HepG2 (cell line): ENCODE results near the gene GNG3. TPM values are rescaled to one million over a fixed set of nuclear protein-coding genes. Genes with fewer than 3 reads are reported as not detected.

Experiments
- AGO2 ChIP-seq: fragments of 200-400 bp; formaldehyde crosslinking; optimal IDR thresholded peaks from 2 replicates; pipeline ENCODE3; 2017; ENCODE audit warnings: mild to moderate bottlenecking, low read depth, low read length, moderate library complexity
- CAMTA2 ChIP-seq: sonication (generic); formaldehyde crosslinking; IDR thresholded peaks from 2 replicates; pipeline ENCODE4 v1.4.0; 2020; ENCODE audit warnings: mild to moderate bottlenecking, missing genetic modification reagents, borderline replicate concordance
- ELF3 ChIP-seq: IDR thresholded peaks from 2 replicates; pipeline ENCODE4 v1.6.1; 2016; ENCODE audit warnings: missing genetic modification reagents, missing compliant biosample characterization
- FOXK1 ChIP-seq: sonication (generic); formaldehyde crosslinking; IDR thresholded peaks from 2 replicates; pipeline ENCODE4 v1.4.0; 2020; ENCODE audit warnings: low read depth, missing genetic modification reagents, borderline replicate concordance
- GABPA ChIP-seq, 2 experiments: IDR thresholded peaks; 2 replicates each; pipeline ENCODE4 v1.6.1; 2011 to 2016; ENCODE audit warnings: low read depth in 2 of 2, low read length in 1 of 2, missing biosample characterization in 1 of 2, missing genetic modification characterization in 1 of 2
- HNRNPL ChIP-seq: fragments of 200-400 bp; formaldehyde crosslinking; IDR thresholded peaks from 2 replicates; pipeline ENCODE4 v1.6.1; 2017; ENCODE audit warnings: mild to moderate bottlenecking, low read depth, low read length
- HOXA3 ChIP-seq: sonication (generic); formaldehyde crosslinking; IDR thresholded peaks from 2 replicates; pipeline ENCODE4 v1.5.0; 2020; ENCODE audit warnings: missing genetic modification reagents
- KAT7 ChIP-seq: IDR thresholded peaks from 2 replicates; pipeline ENCODE4 v1.6.1; 2018; ENCODE audit warnings: borderline replicate concordance, missing compliant biosample characterization
- KAT8 ChIP-seq: IDR thresholded peaks from 2 replicates; pipeline ENCODE4 v1.6.1; 2016; ENCODE audit warnings: missing genetic modification reagents, missing compliant biosample characterization
- NFIC ChIP-seq: IDR thresholded peaks from 2 replicates; pipeline ENCODE4 v1.6.1; 2012; ENCODE audit warnings: mild to moderate bottlenecking, low read length, inconsistent platforms
- RBM39 ChIP-seq: fragments of 200-400 bp; formaldehyde crosslinking; IDR thresholded peaks from one replicate; pipeline ENCODE4 v1.6.1; 2018; ENCODE audit warnings: antibody characterized with exemption, mild to moderate bottlenecking, low read depth, low read length; ENCODE audit not compliant: poor library complexity, severe bottlenecking
- REL ChIP-seq: sonication (generic); formaldehyde crosslinking; conservative IDR thresholded peaks from 2 replicates; pipeline ENCODE4 v1.8.0; 2022; ENCODE audit warnings: mild to moderate bottlenecking, missing genetic modification reagents, moderate library complexity
- SP4 ChIP-seq: sonication (generic); formaldehyde crosslinking; IDR thresholded peaks from 2 replicates; pipeline ENCODE4 v1.8.1; 2023; ENCODE audit warnings: mild to moderate bottlenecking, missing genetic modification reagents
- ZMAT3 ChIP-seq: sonication (generic); formaldehyde crosslinking; conservative IDR thresholded peaks from 2 replicates; pipeline ENCODE4 v1.7.0; 2021; ENCODE audit warnings: missing genetic modification reagents
- ZNF12 ChIP-seq: sonication (generic); formaldehyde crosslinking; IDR thresholded peaks from 2 replicates; pipeline ENCODE4 v1.5.0; 2020; ENCODE audit warnings: missing genetic modification reagents
- ZNF136 ChIP-seq: sonication (generic); formaldehyde crosslinking; IDR thresholded peaks from 2 replicates; pipeline ENCODE4 v1.8.1; 2022; ENCODE audit warnings: low read depth, mild to moderate bottlenecking, moderate library complexity, missing genetic modification reagents
- ZNF550 ChIP-seq: sonication (generic); formaldehyde crosslinking; IDR thresholded peaks from 2 replicates; pipeline ENCODE4 v1.4.0; 2020; ENCODE audit warnings: mild to moderate bottlenecking, missing genetic modification reagents, borderline replicate concordance
- ZNF577 ChIP-seq: sonication (generic); formaldehyde crosslinking; IDR thresholded peaks from 2 replicates; pipeline ENCODE4 v1.4.0; 2020; ENCODE audit warnings: mild to moderate bottlenecking, low read depth, missing genetic modification reagents, borderline replicate concordance
- polyA plus RNA-seq, 8 experiments: library from polyadenylated mRNA; depleted of rRNA in 3 of 8; stranded (reverse) in 7 of 8; unstranded in 1 of 8; fragments of >200 nt; fragmentation: Illumina TruSeq in 4 of 8; extraction: Trizol in 4 of 8; gene quantifications; 2 replicates each; pipeline versions ENCODE4 v1.2.1 to v1.2.3, GENCODE V29; 2011 to 2016; ENCODE audit warnings: low read depth in 4 of 8, missing spikeins in 1 of 8, mixed read lengths in 1 of 8; ENCODE audit not compliant: insufficient read depth in 1 of 8
- total RNA-seq, 5 experiments: library from RNA; depleted of rRNA; stranded (reverse); fragments of >200 nt; fragmentation: Illumina TruSeq; extraction: Trizol; gene quantifications; 2 replicates each; pipeline ENCODE4 v1.2.3, GENCODE V29; 2016; ENCODE audit warnings: low read depth in 1 of 5
- TF ChIP-seq, protein P1 (sequence below): sonication (generic); formaldehyde crosslinking; conservative IDR thresholded peaks from 2 replicates; pipeline ENCODE4 v1.4.0; 2020; ENCODE audit warnings: missing genetic modification reagents
- TF ChIP-seq, protein P2 (sequence below): conservative IDR thresholded peaks from 2 replicates; pipeline ENCODE4 v1.6.1; 2018; ENCODE audit warnings: missing genetic modification reagents
- TF ChIP-seq, protein P3 (sequence below): sonication (generic); formaldehyde crosslinking; IDR thresholded peaks from 2 replicates; pipeline ENCODE4 v1.4.0; 2020; ENCODE audit warnings: missing genetic modification reagents, low read depth, mild to moderate bottlenecking, borderline replicate concordance
- TF ChIP-seq, protein P4 (sequence below): IDR thresholded peaks from 2 replicates; pipeline ENCODE4 v1.4.0; 2020; ENCODE audit warnings: mild to moderate bottlenecking, missing genetic modification reagents

Gene GNG3
- total and polyA plus RNA-seq, 2 of the 13 experiments (the other 11 are each of a cell fraction or from before 2014, with no cell fraction given): not detected

DNA sequence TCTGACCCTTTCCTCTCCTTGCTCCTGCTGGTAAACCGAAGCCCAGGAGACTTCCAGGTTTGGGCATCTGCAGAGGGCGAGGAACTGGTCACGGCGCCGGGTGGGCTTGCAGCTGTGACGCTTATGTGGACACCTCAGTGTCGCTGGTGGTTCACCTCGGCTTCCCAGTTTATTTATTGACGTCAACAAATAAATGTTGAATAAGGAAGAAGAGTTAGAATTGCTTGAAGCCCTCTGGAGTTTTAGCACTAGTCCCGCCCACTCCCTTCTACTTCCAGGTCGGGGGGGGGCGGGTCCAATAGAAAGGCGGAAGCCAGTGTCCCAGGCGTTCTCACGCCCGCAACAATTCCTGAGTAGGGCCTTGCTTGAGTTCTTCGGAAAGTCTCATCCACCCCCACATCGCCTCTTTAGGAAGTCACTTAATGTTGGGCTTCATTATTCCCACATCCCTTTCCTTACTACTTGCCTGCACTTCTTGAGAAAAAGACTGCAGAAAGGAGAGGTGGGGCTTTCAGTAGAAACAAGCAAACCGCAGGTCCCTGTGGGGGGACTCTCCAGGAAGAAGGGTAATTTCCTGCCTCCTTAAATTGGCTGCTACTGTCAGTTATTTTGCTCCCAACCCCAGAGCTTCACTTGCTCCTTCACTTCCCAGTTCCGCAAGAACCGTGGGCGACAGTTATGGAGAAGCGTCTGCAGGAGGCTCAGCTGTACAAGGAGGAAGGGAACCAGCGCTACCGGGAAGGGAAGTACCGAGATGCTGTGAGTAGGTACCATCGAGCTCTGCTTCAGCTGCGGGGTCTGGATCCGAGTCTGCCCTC is 20.9 kb downstream of the GNG3 start, which contains the start of gene TTC9C (continued):
- no peak for TF ChIP-seq RBM39
- no peak for TF ChIP-seq ZNF136 (CRISPR knock-in tag)
- TF ChIP-seq KAT7 (CRISPR knock-in tag): no peak
- no peak for TF ChIP-seq SP4
- TF ChIP-seq ZNF550 (CRISPR knock-in tag): no peak
- TF ChIP-seq, protein P1, sequence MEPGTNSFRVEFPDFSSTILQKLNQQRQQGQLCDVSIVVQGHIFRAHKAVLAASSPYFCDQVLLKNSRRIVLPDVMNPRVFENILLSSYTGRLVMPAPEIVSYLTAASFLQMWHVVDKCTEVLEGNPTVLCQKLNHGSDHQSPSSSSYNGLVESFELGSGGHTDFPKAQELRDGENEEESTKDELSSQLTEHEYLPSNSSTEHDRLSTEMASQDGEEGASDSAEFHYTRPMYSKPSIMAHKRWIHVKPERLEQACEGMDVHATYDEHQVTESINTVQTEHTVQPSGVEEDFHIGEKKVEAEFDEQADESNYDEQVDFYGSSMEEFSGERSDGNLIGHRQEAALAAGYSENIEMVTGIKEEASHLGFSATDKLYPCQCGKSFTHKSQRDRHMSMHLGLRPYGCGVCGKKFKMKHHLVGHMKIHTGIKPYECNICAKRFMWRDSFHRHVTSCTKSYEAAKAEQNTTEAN: peak; percentile 38; the same call in 1 of the 2 replicates
- no peak for TF ChIP-seq FOXK1 (CRISPR knock-in tag)
- no peak for TF ChIP-seq HNRNPL
- TF ChIP-seq ZNF12 (CRISPR knock-in tag): 0 out of 2 replicates have a peak, but pooled peaks have one; percentile 7
- TF ChIP-seq, protein P2, sequence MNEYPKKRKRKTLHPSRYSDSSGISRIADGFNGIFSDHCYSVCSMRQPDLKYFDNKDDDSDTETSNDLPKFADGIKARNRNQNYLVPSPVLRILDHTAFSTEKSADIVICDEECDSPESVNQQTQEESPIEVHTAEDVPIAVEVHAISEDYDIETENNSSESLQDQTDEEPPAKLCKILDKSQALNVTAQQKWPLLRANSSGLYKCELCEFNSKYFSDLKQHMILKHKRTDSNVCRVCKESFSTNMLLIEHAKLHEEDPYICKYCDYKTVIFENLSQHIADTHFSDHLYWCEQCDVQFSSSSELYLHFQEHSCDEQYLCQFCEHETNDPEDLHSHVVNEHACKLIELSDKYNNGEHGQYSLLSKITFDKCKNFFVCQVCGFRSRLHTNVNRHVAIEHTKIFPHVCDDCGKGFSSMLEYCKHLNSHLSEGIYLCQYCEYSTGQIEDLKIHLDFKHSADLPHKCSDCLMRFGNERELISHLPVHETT (CRISPR knock-in tag): peak; percentile 37; the same call in 1 of the 2 replicates
- TF ChIP-seq CAMTA2 (CRISPR knock-in tag): no peak
- peak; percentile 23; the same call in 1 of the 2 replicates for TF ChIP-seq HOXA3 (CRISPR knock-in tag)
- TF ChIP-seq, protein P3, sequence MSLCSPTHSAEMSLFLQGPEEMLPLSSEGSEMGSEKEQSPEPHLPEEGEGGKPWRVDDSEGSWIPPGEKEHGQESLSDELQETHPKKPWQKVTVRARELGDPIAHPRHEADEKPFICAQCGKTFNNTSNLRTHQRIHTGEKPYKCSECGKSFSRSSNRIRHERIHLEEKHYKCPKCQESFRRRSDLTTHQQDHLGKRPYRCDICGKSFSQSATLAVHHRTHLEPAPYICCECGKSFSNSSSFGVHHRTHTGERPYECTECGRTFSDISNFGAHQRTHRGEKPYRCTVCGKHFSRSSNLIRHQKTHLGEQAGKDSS (CRISPR knock-in tag): no peak
- no peak for TF ChIP-seq ZMAT3 (CRISPR knock-in tag)
- TF ChIP-seq, protein P4, sequence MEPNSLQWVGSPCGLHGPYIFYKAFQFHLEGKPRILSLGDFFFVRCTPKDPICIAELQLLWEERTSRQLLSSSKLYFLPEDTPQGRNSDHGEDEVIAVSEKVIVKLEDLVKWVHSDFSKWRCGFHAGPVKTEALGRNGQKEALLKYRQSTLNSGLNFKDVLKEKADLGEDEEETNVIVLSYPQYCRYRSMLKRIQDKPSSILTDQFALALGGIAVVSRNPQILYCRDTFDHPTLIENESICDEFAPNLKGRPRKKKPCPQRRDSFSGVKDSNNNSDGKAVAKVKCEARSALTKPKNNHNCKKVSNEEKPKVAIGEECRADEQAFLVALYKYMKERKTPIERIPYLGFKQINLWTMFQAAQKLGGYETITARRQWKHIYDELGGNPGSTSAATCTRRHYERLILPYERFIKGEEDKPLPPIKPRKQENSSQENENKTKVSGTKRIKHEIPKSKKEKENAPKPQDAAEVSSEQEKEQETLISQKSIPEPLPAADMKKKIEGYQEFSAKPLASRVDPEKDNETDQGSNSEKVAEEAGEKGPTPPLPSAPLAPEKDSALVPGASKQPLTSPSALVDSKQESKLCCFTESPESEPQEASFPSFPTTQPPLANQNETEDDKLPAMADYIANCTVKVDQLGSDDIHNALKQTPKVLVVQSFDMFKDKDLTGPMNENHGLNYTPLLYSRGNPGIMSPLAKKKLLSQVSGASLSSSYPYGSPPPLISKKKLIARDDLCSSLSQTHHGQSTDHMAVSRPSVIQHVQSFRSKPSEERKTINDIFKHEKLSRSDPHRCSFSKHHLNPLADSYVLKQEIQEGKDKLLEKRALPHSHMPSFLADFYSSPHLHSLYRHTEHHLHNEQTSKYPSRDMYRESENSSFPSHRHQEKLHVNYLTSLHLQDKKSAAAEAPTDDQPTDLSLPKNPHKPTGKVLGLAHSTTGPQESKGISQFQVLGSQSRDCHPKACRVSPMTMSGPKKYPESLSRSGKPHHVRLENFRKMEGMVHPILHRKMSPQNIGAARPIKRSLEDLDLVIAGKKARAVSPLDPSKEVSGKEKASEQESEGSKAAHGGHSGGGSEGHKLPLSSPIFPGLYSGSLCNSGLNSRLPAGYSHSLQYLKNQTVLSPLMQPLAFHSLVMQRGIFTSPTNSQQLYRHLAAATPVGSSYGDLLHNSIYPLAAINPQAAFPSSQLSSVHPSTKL: no peak
- no peak for TF ChIP-seq ZNF577 (CRISPR knock-in tag)
- 0 out of 2 replicates have a peak, but pooled peaks have one; percentile 13 for TF ChIP-seq REL
- TF ChIP-seq ELF3 (CRISPR knock-in tag): no peak
- peak; percentile 79 for TF ChIP-seq GABPA (IDR thresholded peaks at IDR 0.05; ENCODE audit: low read depth, low read length)
- peak; percentile 95 for TF ChIP-seq GABPA (CRISPR knock-in tag; IDR thresholded peaks at IDR 0.05; ENCODE audit: low read depth)
- peak; percentile 90 for TF ChIP-seq KAT8 (CRISPR knock-in tag)
- TF ChIP-seq NFIC: peak; percentile 60
- TF ChIP-seq AGO2: no peak
